Subcutaneous abdominal adipose tissue (tissue), 5 donors: ENCODE results near the gene USP17L17.
"Not testable (repeated sequence)": the region's sequence is repeated elsewhere in the genome, so short reads cannot be mapped to it uniquely, and the experiment has no call there.

Experiments used
- H3K27ac ChIP-seq: one replicate; pipeline ENCODE4 v1.7.0; 2013; ENCODE audit warnings: low read depth, mild to moderate bottlenecking, inconsistent platforms, low read length, moderate library complexity
- H3K27me3 ChIP-seq, 5 donors: one replicate each; pipeline ENCODE4 v1.7.0; 2013; ENCODE audit warnings: low read length in 5 of 5, inconsistent platforms in 1 of 5; ENCODE audit not compliant: control insufficient read depth in 5 of 5, insufficient read depth in 4 of 5
- H3K36me3 ChIP-seq, 5 donors: one replicate each; pipeline ENCODE4 v1.7.0; 2013; ENCODE audit warnings: low read length in 5 of 5; ENCODE audit not compliant: control insufficient read depth in 5 of 5, insufficient read depth in 5 of 5
- H3K4me1 ChIP-seq, 5 donors: one replicate each; pipeline ENCODE4 v1.7.0; 2013; ENCODE audit warnings: low read length in 5 of 5, mild to moderate bottlenecking in 3 of 5, moderate library complexity in 1 of 5; ENCODE audit not compliant: control insufficient read depth in 5 of 5, insufficient read depth in 5 of 5
- H3K4me3 ChIP-seq, 5 donors: one replicate each; pipeline ENCODE4 v1.7.0; 2013; ENCODE audit warnings: low read length in 5 of 5, low read depth in 1 of 5
- H3K9ac ChIP-seq, 5 donors: one replicate each; pipeline ENCODE4 v1.7.0; 2013; ENCODE audit warnings: low read length in 5 of 5, mild to moderate bottlenecking in 4 of 5, moderate library complexity in 3 of 5
- H3K9me3 ChIP-seq, 5 donors: one replicate each; pipeline ENCODE4 v1.7.0; 2013; ENCODE audit warnings: low read length in 5 of 5; ENCODE audit not compliant: control insufficient read depth in 5 of 5
- donor health status: healthy.
- donor health status: healthy.
- donor health status: healthy.
- donor health status: healthy.
- donor health status: healthy.

Gene USP17L17, protein sequence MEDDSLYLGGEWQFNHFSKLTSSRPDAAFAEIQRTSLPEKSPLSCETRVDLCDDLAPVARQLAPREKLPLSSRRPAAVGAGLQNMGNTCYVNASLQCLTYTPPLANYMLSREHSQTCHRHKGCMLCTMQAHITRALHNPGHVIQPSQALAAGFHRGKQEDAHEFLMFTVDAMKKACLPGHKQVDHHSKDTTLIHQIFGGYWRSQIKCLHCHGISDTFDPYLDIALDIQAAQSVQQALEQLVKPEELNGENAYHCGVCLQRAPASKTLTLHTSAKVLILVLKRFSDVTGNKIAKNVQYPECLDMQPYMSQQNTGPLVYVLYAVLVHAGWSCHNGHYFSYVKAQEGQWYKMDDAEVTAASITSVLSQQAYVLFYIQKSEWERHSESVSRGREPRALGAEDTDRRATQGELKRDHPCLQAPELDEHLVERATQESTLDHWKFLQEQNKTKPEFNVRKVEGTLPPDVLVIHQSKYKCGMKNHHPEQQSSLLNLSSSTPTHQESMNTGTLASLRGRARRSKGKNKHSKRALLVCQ

DNA sequence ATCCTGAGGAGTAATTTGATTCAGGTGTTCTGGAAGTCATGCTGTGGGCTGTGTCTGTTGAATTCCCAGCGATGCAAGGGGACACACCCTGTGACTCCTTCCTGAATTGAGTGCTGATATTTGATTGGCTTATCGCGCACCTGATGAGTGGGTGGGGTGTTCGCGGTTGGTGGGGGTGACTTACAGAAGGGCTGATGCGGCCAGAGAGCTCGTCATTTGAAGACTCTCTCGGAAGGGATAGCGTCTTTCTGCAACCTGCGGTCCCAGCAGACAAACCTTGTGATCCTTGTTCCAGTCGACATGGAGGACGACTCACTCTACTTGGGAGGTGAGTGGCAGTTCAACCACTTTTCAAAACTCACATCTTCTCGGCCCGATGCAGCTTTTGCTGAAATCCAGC, at the start of gene USP17L17:
Gene USP17L17, plus strand, starts transcription at position 301 of the 400 bp plus-strand sequence. Its CDS starts 0 bp downstream, at position 301.
- not testable (repeated sequence) for H3K27me3 ChIP-seq, H3K4me3 ChIP-seq, H3K27ac ChIP-seq, H3K9ac ChIP-seq, H3K4me1 ChIP-seq, H3K36me3 ChIP-seq, H3K9me3 ChIP-seq

DNA sequence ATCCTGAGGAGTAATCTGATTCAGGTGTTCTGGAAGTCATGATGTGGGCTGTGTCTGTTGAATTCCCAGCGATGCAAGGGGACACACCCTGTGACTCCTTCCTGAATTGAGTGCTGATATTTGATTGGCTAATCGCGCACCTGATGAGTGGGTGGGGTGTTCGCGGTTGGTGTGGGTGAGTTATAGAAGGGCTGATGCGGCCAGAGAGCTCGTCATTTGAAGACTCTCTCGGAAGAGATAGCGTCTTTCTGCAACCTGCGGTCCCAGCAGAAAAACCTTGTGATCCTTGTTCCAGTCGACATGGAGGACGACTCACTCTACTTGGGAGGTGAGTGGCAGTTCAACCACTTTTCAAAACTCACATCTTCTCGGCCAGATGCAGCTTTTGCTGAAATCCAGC, 33.3 kb upstream of the USP17L17 start, which contains the start of gene USP17L10:
Gene USP17L10, plus strand, starts transcription at position 301 of the 400 bp plus-strand sequence. Its CDS starts 0 bp downstream, at position 301.
- H3K9ac ChIP-seq, H3K27me3 ChIP-seq, H3K36me3 ChIP-seq, H3K9me3 ChIP-seq, H3K27ac ChIP-seq, H3K4me1 ChIP-seq, H3K4me3 ChIP-seq: not testable (repeated sequence)

DNA sequence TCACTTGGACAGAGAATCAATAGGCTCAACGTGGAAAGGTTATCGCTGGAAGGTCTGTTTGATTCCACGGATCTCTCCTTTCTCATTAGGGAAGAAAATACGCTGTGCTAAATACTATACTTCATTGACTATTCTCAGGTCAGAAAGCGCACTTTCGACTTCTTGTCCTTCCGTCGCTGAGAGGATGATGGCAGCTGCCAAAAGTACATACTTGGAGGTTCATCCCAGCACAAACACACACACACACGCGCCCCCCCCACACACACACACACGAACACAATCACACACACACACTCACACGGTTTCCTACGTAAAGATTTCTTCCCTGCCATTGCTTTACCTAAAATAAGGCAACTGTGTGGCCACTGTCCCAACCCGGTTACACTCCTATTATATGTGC, 29.0 kb upstream of the USP17L17 start:
- H3K9me3 ChIP-seq, H3K9ac ChIP-seq, H3K4me1 ChIP-seq, H3K36me3 ChIP-seq, H3K4me3 ChIP-seq, H3K27me3 ChIP-seq, H3K27ac ChIP-seq: not testable (repeated sequence)

DNA sequence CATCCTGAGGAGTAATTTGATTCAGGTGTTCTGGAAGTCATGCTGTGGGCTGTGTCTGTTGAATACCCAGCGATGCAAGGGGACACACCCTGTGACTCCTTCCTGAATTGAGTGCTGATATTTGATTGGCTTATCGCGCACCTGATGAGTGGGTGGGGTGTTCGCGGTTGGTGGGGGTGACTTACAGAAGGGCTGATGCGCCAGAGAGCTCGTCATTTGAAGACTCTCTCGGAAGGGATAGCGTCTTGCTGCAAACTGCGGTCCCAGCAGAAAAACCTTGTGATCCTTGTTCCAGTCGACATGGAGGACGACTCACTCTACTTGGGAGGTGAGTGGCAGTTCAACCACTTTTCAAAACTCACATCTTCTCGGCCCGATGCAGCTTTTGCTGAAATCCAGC, 28.6 kb upstream of the USP17L17 start, which contains the start of gene USP17L11:
Gene USP17L11, plus strand, starts transcription at position 301 of the 400 bp plus-strand sequence. Its CDS starts 0 bp downstream, at position 301.
- H3K4me3 ChIP-seq, result not testable (repeated sequence)

DNA sequence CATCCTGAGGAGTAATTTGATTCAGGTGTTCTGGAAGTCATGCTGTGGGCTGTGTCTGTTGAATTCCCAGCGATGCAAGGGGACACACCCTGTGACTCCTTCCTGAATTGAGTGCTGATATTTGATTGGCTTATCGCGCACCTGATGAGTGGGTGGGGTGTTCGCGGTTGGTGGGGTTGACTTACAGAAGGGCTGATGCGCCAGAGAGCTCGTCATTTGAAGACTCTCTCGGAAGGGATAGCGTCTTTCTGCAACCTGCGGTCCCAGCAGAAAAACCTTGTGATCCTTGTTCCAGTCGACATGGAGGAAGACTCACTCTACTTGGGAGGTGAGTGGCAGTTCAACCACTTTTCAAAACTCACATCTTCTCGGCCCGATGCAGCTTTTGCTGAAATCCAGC, 23.8 kb upstream of the USP17L17 start, which contains the start of gene USP17L12:
Gene USP17L12, plus strand, starts transcription at position 301 of the 400 bp plus-strand sequence. Its CDS starts 0 bp downstream, at position 301.
- not testable (repeated sequence) for H3K4me1 ChIP-seq, H3K36me3 ChIP-seq, H3K9me3 ChIP-seq, H3K27me3 ChIP-seq, H3K27ac ChIP-seq, H3K4me3 ChIP-seq, H3K9ac ChIP-seq

More for the DNA sequence above, 28.6 kb upstream of the USP17L17 start, which contains the start of gene USP17L11:
- not testable (repeated sequence) for H3K9me3 ChIP-seq, H3K27ac ChIP-seq, H3K36me3 ChIP-seq, H3K9ac ChIP-seq, H3K27me3 ChIP-seq, H3K4me1 ChIP-seq

DNA sequence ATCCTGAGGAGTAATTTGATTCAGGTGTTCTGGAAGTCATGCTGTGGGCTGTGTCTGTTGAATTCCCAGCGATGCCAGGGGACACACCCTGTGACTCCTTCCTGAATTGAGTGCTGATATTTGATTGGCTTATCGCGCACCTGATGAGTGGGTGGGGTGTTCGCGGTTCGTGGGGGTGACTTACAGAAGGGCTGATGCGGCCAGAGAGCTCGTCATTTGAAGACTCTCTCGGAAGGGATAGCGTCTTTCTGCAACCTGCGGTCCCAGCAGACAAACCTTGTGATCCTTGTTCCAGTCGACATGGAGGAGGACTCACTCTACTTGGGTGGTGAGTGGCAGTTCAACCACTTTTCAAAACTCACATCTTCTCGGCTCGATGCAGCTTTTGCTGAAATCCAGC, 19.1 kb upstream of the USP17L17 start, which contains the start of gene USP17L13:
Gene USP17L13, plus strand, starts transcription at position 301 of the 400 bp plus-strand sequence. Its CDS starts 0 bp downstream, at position 301.
- not testable (repeated sequence) for H3K27ac ChIP-seq, H3K36me3 ChIP-seq, H3K9me3 ChIP-seq, H3K4me3 ChIP-seq, H3K4me1 ChIP-seq, H3K27me3 ChIP-seq, H3K9ac ChIP-seq

DNA sequence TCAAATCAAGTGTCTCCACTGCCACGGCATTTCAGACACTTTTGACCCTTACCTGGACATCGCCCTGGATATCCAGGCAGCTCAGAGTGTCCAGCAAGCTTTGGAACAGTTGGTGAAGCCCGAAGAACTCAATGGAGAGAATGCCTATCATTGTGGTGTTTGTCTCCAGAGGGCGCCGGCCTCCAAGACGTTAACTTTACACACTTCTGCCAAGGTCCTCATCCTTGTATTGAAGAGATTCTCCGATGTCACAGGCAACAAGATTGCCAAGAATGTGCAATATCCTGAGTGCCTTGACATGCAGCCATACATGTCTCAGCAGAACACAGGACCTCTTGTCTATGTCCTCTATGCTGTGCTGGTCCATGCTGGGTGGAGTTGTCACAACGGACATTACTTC, 13.4 kb upstream of the USP17L17 start:
- H3K4me3 ChIP-seq, H3K9me3 ChIP-seq, H3K9ac ChIP-seq, H3K4me1 ChIP-seq, H3K27me3 ChIP-seq, H3K36me3 ChIP-seq, H3K27ac ChIP-seq: not testable (repeated sequence)

DNA sequence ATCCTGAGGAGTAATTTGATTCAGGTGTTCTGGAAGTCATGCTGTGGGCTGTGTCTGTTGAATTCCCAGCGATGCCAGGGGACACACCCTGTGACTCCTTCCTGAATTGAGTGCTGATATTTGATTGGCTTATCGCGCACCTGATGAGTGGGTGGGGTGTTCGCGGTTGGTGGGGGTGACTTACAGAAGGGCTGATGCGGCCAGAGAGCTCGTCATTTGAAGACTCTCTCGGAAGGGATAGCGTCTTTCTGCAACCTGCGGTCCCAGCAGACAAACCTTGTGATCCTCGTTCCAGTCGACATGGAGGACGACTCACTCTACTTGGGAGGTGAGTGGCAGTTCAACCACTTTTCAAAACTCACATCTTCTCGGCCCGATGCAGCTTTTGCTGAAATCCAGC, 9.6 kb upstream of the USP17L17 start, which contains the start of gene USP17L15:
Gene USP17L15, plus strand, starts transcription at position 301 of the 400 bp plus-strand sequence. Its CDS starts 0 bp downstream, at position 301.
- H3K4me1 ChIP-seq, H3K27me3 ChIP-seq, H3K36me3 ChIP-seq, H3K9ac ChIP-seq, H3K4me3 ChIP-seq, H3K9me3 ChIP-seq, H3K27ac ChIP-seq: not testable (repeated sequence)

DNA sequence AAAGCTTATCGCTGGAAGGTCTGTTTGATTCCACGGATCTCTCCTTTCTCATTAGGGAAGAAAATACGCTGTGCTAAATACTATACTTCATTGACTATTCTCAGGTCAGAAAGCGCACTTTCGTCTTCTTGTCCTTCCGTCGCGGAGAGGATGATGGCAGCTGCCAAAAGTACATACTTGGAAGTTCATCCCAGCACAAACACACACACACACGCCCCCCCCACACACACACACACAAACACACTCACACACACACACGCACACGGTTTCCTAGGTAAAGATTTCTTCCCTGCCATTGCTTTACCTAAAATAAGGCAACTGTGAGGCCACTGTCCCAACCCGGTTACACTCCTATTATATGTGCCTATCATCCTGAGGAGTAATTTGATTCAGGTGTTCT, 5.2 kb upstream of the USP17L17 start:
- H3K9me3 ChIP-seq, H3K27ac ChIP-seq, H3K4me1 ChIP-seq, H3K36me3 ChIP-seq, H3K9ac ChIP-seq, H3K4me3 ChIP-seq, H3K27me3 ChIP-seq: not testable (repeated sequence)

DNA sequence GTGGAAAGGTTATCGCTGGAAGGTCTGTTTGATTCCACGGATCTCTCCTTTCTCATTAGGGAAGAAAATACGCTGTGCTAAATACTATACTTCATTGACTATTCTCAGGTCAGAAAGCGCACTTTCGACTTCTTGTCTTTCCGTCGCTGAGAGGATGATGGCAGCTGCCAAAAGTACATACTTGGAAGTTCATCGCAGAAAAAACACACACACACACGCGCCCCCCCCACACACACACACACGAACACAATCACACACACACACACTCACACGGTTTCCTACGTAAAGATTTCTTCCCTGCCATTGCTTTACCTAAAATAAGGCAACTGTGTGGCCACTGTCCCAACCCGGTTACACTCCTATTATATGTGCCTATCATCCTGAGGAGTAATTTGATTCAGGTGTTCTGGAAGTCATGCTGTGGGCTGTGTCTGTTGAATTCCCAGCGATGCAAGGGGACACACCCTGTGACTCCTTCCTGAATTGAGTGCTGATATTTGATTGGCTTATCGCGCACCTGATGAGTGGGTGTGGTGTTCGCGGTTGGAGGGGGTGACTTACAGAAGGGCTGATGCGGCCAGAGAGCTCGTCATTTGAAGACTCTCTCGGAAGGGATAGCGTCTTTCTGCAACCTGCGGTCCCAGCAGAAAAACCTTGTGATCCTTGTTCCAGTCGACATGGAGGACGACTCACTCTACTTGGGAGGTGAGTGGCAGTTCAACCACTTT, 4.4 kb downstream of the USP17L17 start, which contains the start of gene USP17L18:
Gene USP17L18, plus strand, starts transcription at position 678 of the 728 bp plus-strand sequence. Its CDS starts 0 bp downstream, at position 678.
- H3K27ac ChIP-seq, H3K4me3 ChIP-seq, H3K4me1 ChIP-seq, H3K9ac ChIP-seq, H3K27me3 ChIP-seq, H3K36me3 ChIP-seq, H3K9me3 ChIP-seq: not testable (repeated sequence)
